ENCODE data around the gene SAMD14.

The SAMD14 gene

GRCh38 chr17:50133028-50133768 is 3.2 kb upstream of the SAMD14 start:
- no peak for DNase-seq (ENCODE audit: low read depth)

DNA sequence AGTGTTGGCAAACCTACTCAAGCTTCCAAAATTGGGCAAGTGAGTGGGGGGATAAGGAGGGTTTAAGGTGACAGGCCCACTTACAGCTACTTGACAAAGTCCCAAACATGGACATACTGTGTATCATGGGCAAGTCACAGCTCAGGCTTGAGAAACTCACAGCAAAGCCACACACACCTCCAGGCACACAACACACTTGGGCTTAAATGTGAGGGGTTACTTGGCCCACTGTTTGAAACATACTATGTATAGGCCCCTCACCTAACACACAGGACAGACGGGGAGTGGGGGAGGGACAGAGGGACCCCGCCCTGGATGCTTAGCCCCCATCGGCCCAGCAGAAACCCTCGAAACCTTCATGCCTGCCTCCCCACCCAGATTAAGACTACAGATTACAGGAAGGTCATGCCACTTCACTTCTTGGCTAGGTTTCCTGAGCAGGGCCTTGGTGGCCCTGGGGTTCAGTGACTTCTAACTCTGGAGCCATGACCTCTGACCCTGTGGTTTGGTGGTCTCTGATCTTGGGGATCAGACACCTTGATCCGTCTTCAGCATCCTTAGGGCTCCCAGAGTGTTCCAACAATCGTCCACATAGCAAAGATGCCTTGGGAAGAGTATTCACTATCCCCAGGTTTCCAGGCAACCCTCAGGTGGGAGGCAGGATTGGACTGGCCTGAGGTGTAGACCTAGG is 2.3 kb upstream of the SAMD14 start:
- DNase-seq (ENCODE audit: low read depth), result no peak

GRCh38 chr17:50130559-50131305 is 772 bp upstream of the SAMD14 start:
- no peak for DNase-seq (ENCODE audit: low read depth)

DNA sequence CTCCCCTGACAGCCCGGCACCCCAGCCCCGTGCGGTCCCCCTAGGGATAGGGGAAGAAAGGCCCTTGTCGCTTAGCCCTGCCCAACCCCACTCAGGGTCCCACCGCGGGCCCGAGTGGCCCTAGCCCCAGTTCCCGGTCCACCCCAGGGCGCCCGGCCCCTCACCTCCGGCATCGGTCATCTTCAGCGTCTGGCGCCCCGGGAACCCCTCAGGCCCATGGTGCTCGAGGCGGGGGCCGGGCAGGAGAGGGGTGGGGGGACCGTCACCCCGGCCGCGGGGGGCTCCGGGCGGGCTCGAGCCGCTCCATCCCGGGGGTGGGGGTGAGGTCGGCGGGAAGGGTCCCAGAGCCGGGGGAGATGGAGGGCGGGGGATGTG is 620 bp downstream of the SAMD14 start:
- no peak for DNase-seq (ENCODE audit: low read depth)

DNA sequence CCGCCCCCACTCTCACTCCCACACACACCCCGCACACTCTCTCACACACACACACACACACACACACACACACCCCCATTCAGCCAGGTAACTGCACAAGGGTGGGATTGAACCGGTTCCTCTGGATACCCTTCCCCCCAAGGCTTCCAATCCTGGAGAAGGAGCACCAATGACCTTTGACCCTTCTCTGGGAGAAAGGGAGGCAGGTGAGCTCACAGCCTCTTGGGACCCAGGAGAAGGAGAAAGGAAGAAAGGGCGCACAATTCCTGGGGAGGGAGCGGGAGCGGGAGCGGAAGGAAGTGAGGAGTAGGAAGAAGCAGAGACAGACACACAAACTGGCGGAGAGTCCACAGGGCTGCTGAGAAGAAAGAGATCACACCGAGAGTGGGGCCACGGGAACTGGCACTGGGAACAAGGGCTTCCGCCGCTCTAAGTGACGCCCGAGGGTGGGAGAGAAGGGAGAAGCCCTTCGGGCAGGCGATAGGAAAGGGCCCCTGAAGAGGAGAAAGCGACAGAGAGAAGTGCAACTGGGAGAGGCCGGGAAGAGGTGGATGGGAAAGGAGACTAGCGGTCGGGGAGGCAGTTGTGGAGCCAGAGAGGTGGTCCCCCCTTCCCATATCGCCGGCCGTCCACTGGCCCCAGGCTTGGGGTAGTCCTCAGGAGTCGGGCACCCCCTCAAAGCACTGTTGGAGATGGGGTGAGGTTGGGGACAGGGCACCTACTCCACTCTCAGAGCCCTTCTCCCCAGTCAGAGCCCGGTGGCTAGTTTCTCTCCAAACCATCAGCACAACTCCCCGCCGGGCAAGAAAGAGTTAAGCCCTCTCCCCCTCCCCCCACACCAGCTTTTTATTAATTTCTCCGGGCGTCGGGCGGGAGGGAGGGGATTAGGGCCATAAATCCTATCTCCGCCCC is 1.3 kb downstream of the SAMD14 start:
- DNase-seq (ENCODE audit: low read depth), result no peak

- no peak for DNase-seq (ENCODE audit: low read depth)
These were observed 2.1 kb downstream of the SAMD14 start for GRCh38 chr17:50127697-50128361.

GRCh38 chr17:50125420-50125997 is 4.5 kb downstream of the SAMD14 start:
- no peak for DNase-seq (ENCODE audit: low read depth)

GRCh38 chr17:50123649-50124349 is 6.2 kb downstream of the SAMD14 start:
- no peak for DNase-seq (ENCODE audit: low read depth)

GRCh38 chr17:50122945-50123344 is 7.0 kb downstream of the SAMD14 start:
- no peak for DNase-seq (ENCODE audit: low read depth)

GRCh38 chr17:50120475-50121253 is 9.3 kb downstream of the SAMD14 start:
- no peak for DNase-seq (ENCODE audit: low read depth)

DNA sequence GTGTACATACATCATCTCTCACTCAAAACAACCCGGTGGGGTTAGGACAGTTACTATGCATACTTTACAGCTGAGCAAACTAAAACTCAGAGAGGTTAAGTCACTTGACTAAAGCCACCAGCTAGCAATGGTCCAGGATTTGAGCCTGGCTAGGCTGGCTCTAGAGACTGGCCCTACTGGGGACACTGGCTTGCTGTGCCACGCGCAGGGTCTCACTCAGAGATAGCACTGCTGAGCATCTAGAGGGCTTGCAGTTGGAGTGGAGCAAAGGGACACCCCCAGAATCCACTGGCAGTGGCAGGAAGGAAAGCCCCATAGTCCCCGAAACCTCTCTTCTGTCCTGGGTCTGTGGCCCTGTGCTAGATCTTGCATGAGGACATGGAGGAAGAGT is 11.1 kb downstream of the SAMD14 start:
- no peak for DNase-seq (ENCODE audit: low read depth)

DNA sequence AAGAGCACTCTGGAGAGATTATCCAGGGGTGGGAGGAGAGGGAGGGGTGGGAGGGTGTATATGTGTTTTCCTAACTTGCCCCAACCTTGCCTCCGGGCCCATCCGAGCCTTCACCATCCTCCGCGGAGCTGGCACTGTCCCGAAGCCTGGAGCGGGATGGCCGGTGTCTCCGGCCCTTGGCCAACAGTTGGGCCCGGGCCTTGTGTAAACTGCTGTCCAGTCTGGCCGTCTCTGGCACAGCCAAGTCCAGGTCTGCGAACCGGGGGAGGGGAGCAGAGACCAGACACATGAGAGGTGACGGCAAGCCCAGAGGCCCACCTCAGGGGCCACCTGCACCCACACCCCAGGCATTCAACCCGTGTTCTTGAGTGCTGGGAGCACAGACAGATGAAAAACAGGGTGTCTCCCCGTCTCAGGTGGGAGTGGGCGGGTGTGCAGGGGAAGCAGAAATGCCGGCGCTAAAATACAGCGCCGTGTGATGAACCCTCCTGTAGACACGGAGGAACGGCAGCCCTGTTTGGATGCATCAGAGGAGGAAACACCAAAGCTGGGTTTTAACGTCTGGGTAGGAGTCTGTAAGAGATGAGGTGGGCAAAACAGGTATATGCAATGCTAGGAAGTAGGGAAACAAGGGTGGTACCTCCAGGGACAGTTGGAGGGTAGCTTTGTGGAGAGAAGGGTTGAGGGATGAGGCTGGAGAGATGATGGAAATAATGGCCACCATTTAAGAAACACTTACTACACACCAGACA is 11.7 kb downstream of the SAMD14 start:
- DNase-seq (ENCODE audit: low read depth), result no peak

- peak; percentile 19 for DNase-seq (ENCODE audit: low read depth)
These were observed 12.5 kb downstream of the SAMD14 start for GRCh38 chr17:50117202-50118051.

GRCh38 chr17:50115756-50116155 is 14.2 kb downstream of the SAMD14 start:
- no peak for DNase-seq (ENCODE audit: low read depth)

- no peak for DNase-seq (ENCODE audit: low read depth)
These were observed 15.1 kb downstream of the SAMD14 start for GRCh38 chr17:50114849-50115357.

DNA sequence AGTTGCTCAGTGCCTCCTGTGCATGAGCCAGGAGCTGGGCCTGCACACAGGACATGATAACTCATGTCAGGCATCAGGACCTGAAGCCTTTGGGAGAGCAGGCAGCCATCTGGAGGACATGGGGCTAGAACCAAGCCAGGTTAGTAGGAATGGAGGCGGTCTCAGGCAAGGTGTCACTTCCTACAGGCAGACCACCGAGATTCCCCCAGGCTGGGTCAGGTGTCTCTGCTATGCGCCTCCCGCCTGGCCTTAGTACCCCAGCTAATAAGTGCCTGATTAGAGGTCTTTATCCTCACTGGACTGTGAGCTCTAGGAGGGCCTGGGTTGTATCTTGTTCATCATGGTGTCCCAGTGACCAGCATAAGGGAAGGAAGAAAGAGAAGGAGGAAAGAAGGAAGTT is 15.6 kb downstream of the SAMD14 start:
- DNase-seq (ENCODE audit: low read depth), result no peak

GRCh38 chr17:50113624-50114320 is 16.2 kb downstream of the SAMD14 start:
- DNase-seq (ENCODE audit: low read depth), result no peak

All from T-helper 22 cell (primary cell).